HG02763 (cell line): ENCODE measurements around the gene OR1B1.
"Not testable (repeated sequence)": the region's sequence is repeated elsewhere in the genome, so short reads cannot be mapped to it uniquely, and the experiment has no call there.

Source experiments
- ATAC-seq: cut with Tn5 transposase; IDR thresholded peaks from one replicate; pipeline ENCODE4 v1.9.1; 2021; ENCODE audit warnings: mild to moderate bottlenecking, moderate library complexity; ENCODE audit not compliant: unreplicated experiment

Gene OR1B1

DNA sequence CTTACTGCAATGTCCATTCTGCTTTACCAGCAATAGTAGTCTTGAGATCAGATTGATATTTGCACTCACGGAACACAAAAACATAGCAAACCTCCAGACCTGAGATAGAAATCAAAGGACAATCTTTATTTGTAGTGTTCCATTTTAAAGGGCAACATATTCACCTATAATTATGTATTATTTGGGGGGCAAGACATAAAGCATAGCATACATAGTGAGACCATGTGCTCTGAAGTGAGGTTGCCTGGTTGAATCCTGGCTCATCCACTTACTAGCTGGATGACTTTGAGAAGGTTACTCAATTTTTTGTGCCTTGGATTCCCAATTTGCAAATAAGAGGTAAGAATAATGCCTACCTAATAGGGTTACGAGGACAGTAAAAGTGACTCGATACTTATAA, at the start of gene OR1B1:
Gene OR1B1 (minus strand): TSS at position 101 of the 400 bp plus-strand sequence.
- ATAC-seq: no peak

DNA sequence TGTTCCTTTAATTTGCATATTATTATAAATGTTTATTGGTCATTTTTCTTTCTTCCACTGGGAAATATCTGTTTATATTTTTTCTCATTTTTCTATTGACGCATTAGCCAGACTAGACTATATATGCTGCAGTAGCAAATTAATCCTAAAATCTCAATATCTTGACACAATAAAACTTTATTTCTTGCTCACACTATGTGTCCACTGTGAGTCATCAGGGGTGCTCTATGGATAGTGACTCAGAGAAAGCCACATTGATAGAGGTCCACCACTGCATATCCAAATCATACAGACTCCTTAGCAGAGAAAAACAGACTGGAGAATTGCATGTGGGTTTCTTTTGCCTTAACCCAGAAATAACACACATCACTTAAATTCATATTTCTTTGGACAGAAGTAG, 38.3 kb upstream of the OR1B1 start:
- no peak for ATAC-seq

DNA sequence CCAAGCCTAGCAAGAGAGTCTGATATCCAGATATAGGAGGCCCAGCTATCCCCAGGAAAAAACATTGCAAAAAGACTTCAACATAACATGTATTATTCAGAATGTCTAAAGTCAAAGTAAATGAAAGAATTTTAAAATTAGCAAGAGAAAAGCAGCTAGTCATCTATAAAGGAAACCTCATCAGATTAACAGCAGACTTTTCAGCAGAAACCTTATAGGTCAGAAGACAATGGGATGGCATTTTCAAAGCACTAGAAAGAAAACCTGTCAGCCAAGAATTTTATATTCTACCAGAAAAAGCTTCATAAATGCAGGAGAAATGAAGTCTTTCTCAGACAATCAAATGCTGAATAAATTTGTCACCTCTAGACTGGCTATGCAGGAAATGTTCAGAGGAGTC, 27.4 kb upstream of the OR1B1 start:
- ATAC-seq: no peak

DNA sequence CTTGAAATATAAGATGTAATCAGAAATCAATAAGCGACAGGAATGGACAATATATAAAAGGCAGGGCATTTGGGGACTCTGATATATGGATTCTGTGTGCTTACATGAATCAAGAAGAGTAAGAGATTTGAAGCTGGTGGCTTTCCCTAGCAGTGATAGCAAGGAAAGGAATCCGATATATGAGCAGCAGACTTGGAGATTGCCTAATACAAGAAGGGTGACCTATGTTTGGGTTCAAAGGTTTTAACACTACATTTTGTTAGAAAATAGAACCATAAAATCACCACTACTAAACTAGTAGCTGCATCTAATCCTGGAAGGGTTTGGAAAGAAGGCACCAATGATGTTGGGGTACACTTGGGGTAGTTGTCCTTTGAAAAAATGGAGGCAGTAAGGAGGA, 15.1 kb upstream of the OR1B1 start:
- ATAC-seq: no peak

DNA sequence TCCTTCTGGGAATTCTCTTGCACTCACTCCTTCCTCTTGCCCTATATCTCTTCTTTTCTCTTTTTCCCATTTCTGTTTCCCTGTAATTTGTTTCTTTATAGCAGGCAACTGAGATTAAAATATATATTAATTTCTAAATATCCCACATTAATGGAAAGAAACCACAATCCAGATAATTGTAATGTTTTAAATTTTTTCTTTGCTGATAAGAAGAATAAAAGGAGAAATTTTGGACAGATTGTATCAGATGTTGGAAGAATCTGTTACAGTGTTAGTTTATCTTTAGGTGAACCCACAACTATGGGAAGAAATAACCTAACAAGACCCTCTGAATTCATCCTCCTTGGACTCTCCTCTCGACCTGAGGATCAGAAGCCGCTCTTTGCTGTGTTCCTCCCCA, 4.0 kb upstream of the OR1B1 start, which contains the start of gene OR1L1:
Gene OR1L1 (plus strand): TSS at position 301 of the 400 bp plus-strand sequence. CDS start 0 bp downstream, at position 301.
- no peak for ATAC-seq

DNA sequence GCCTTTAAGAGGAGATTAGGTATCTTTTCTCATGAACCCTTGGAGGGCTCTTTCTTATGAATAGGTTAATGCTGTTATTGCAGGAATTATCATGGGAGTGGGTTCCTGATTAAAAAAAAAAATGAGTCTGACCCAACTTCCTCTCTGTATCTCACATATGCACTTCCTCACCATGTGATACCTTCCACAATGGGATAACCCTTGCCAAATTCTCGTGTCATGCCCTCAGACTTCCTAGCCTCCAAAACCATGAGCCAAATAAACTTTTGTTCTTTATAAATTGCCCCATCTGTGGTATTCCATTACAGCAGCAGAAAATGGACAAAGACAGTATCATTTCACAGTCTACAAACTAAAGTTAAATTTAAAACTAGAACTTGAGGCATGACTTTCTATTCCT, 1.0 kb downstream of the OR1B1 start:
- ATAC-seq: no peak

DNA sequence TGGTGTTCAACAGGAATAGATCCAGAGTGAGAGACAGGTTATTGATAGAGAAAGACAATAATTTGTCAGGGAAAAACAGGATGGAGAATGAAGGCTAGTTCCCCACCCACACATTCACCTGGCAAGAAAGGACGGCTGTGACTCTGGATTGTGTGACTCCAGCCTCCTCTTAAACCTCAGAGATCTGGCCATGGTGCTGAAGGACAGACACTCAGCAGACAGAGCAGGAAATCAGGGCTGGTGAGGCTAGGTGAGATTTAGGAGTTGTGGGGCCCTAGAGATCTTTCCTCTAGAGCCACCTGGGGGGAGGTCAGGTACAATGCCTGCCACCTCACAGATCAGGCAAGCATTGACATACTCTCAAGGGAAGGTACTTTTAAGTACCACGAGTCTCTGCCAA, 15.2 kb downstream of the OR1B1 start:
- no peak for ATAC-seq

DNA sequence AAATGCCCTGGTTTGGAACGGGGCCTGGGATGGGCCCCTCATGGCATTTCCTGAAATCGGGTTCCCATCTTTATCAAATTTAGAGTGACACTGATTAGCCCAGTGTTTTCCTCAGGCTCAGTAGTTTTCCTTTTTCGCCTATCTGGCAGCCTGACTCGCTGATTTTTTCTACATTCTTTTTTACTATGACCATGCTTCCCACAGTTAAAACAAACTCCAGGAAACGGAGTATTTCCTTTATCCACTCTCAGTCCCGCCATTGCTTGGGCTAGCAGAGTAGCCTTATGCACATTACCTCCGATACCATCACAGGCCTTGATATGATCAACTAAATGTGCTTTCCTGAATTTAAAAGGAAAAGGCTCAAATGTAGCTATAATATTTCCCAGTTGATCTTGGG, 37.4 kb downstream of the OR1B1 start:
- ATAC-seq: no peak

DNA sequence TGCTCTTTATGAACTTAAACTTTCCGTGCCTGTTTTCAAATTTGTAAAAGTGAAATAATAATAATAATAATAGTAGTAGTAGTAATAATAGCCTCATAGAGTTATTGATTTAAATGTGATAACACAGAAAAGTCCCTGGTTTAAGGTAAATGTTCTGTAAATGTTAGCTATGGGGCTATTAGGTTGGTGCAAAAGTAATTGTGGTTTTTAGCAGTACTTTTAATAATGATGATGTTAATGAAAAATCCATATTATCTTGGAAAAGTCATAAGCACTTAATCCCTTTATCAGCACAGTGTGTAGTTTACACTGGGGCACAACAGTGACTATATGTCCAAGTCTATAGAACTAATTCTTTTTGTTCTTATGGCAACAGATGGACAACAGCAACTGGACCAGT, 43.1 kb downstream of the OR1B1 start, which contains the start of gene OR1Q1:
Gene OR1Q1 (plus strand): TSS at position 377 of the 400 bp plus-strand sequence. CDS start 0 bp downstream, at position 377.
- ATAC-seq: no peak

DNA sequence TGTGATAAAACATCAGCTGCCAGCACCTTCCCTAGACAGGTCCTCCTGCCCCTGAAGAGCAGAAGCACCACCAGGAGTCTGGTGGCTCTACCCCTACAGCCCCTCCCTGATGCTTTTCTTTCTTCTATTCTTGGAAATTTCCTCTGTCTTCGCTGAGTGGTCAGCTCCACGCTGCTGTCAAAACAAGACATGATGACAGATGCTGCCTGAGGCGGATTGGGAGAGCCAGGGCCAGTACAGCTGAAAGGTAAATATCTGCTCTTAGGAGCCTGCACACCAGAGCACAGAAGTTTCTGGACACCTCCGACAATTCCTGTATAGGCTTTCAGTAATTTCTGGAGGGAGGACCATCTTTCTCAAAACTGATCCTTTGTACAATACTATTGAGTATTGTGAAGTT, 47.6 kb downstream of the OR1B1 start:
- ATAC-seq: no peak

DNA sequence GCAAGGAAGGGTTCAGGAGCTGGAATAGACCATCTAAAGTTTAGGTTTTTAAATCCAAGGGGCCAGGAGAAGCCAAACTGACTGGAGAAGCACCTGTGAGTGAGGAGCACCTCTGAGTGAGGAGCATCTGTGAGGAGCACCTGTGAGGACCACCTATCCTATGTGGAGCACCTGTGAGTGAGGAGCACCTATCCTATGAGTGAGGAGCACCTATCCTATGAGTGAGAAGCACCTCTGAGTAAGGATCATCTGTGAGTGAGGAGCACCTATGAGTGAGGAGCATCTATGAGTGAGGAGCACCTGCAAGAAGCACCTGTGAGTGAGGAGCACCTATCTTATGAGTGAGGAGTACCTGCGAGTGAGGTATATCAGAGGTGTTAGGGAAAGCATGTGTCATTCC, 50.8 kb downstream of the OR1B1 start:
- no peak for ATAC-seq

DNA sequence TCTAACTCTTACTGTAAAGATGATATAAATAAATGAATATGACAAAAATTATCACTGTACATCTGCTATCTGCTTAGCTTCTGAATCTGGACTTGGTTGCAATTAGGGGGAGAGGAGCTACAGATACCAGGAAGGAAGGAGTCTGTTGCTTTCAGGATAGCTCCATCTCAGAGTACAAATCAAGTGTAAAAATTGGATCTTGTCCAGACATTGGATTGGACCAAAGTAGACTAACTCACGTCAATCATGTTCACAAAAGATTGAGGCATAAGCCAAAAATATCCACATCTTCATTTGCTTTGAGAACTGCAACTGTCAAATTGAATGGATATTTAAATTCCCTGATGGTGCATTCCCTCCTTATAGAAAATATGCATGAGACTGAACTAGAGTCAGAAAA, 51.7 kb downstream of the OR1B1 start:
- no peak for ATAC-seq

DNA sequence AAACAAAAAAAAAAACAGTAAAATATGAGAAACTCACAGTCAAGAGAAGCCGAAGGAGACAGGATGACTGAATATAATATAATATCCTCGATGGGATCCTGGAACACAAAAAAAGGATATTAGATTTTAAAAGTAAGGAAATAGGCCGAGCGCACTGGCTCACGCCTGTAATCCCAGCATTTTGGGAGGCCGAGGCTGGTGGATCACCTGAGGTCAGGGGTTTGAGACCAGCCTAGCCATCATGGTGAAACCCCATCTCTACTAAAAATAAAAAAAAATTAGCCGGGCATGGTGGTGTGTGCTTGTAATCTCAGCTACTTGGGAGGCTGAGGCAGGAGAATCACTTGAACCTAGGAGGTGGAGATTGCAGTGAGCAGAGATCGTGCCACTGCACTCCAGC, 74.1 kb downstream of the OR1B1 start, which contains the start of gene OR1L8:
Gene OR1L8 (minus strand): TSS at position 101 of the 400 bp plus-strand sequence. CDS start 14,907 bp downstream, outside the sequence.
- ATAC-seq: not testable (repeated sequence)

DNA sequence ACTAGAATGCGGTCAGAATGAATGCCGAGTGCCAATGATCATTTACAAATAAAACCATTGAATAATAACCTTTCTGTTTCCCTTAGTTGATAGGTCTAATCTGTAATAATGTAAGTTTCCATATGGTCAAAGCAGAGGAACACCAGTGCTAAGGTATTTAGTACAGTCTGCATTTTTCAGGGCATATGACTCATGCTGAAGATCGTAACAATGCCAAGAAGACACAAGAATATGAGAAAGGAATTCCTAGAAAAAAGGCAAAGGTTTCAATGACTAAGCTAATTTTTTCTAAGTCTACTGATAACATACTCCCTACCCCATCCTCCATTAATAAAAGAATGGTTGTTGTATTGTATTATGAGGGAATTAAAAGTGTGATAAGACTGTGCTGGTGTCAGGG, 77.1 kb downstream of the OR1B1 start:
- ATAC-seq: no peak

DNA sequence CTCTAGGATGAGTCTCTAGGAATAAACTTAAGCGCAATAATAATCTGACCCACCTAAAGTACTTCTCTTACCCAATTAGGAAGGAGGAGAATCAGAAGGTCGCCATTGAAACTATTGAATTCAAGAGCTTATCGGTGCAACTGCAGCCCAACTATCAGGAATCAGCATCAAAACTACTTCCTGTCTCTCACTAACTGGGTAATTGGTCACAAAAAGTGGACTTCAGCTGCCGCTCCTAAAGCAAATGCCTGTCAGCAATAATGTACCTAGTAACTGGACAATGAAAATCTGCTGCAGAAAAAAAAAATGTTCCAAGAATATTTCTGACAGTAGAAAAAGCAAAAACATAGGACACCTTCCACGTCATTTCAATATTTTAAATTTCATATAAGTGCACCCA, 77.6 kb downstream of the OR1B1 start:
- no peak for ATAC-seq
